ENCODE measurements around the gene TMEM222. TPM values are rescaled to one million over a fixed set of nuclear protein-coding genes. Genes with fewer than 3 reads are reported as not detected.
"Not testable (repeated sequence)": the region's sequence is repeated elsewhere in the genome, so short reads cannot be mapped to it uniquely, and the experiment has no call there.

The TMEM222 gene
- total RNA-seq, 1 experiment from 2014 or later: 38.3 TPM

- H3K4me1 Mint-ChIP-seq (ENCODE audit: insufficient read depth, unreplicated experiment): peaks cover 12% of the 10 kb centered on the region
- no peak for DNase-seq (ENCODE audit: unreplicated experiment)
- no peaks in the 10 kb centered on the region for H3K9me3 Mint-ChIP-seq (ENCODE audit: unreplicated experiment)
- ChIA-PET POLR2A (interaction anchor here (0.5 to 4.3 kb wide), 5 partner anchors 16 to 69 kb away, joined by 3 to 29 read pairs (median 4); partner anchors contain the start of gene MAP3K6), CTCF (interaction anchor here (0.6 to 12.0 kb wide), 12 partner anchors 9 to 285 kb away, joined by 3 to 225 read pairs (median 4); partner anchors contain the start of genes MAP3K6 and SYTL1)
- H3K4me3 Mint-ChIP-seq (ENCODE audit: unreplicated experiment): no peak overlapping the region
- no TSS peak for BruUV-seq (replicated peaks)
- no peaks in the 10 kb centered on the region for H3K36me3 Mint-ChIP-seq (ENCODE audit: insufficient read depth, unreplicated experiment)
- TF ChIP-seq, protein P1, sequence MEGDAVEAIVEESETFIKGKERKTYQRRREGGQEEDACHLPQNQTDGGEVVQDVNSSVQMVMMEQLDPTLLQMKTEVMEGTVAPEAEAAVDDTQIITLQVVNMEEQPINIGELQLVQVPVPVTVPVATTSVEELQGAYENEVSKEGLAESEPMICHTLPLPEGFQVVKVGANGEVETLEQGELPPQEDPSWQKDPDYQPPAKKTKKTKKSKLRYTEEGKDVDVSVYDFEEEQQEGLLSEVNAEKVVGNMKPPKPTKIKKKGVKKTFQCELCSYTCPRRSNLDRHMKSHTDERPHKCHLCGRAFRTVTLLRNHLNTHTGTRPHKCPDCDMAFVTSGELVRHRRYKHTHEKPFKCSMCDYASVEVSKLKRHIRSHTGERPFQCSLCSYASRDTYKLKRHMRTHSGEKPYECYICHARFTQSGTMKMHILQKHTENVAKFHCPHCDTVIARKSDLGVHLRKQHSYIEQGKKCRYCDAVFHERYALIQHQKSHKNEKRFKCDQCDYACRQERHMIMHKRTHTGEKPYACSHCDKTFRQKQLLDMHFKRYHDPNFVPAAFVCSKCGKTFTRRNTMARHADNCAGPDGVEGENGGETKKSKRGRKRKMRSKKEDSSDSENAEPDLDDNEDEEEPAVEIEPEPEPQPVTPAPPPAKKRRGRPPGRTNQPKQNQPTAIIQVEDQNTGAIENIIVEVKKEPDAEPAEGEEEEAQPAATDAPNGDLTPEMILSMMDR (IDR thresholded peaks at IDR 0.05; ENCODE audit: unreplicated experiment): no peak
- intact Hi-C loops (cut with micrococcal nuclease): no loop called here
- no peak overlapping the region for H3K27ac Mint-ChIP-seq (ENCODE audit: low read depth, unreplicated experiment)
- H3K27me3 Mint-ChIP-seq (ENCODE audit: insufficient read depth, unreplicated experiment): no peaks in the 10 kb centered on the region
These were observed 60.2 kb downstream of the TMEM222 start for GRCh38 chr1:27381969-27382762.

- H3K27ac Mint-ChIP-seq (ENCODE audit: low read depth, unreplicated experiment): no peak within 1 kb of the TSS
- ChIA-PET CTCF (interaction anchor here (1.1 to 12.0 kb wide), 7 partner anchors 12 to 286 kb away, joined by 4 to 225 read pairs (median 8); partner anchors contain the start of gene MAP3K6), POLR2A (interaction anchor here (0.5 to 4.3 kb wide), 4 partner anchors 17 to 39 kb away, joined by 3 to 29 read pairs (median 4); partner anchors contain the start of gene MAP3K6)
- no peaks in the 10 kb centered on the region for H3K36me3 Mint-ChIP-seq (ENCODE audit: insufficient read depth, unreplicated experiment)
- H3K4me3 Mint-ChIP-seq (ENCODE audit: unreplicated experiment): peak within 1 kb of the TSS; percentile 28
- intact Hi-C loops (cut with micrococcal nuclease): no loop called here
- TF ChIP-seq, protein P1 (IDR thresholded peaks at IDR 0.05; ENCODE audit: unreplicated experiment): no peak
- BruUV-seq (replicated peaks): no TSS peak
- no peaks in the 10 kb centered on the region for H3K27me3 Mint-ChIP-seq (ENCODE audit: insufficient read depth, unreplicated experiment)
- H3K4me1 Mint-ChIP-seq (ENCODE audit: insufficient read depth, unreplicated experiment): peaks cover 12% of the 10 kb centered on the region
- peak; percentile 69 for DNase-seq (ENCODE audit: unreplicated experiment)
- H3K9me3 Mint-ChIP-seq (ENCODE audit: unreplicated experiment): no peaks in the 10 kb centered on the region
These were observed 61.2 kb downstream of the TMEM222 start, which contains the start of gene CD164L2 for GRCh38 chr1:27383039-27383605. Gene CD164L2 (minus strand): TSS chr1:27383333. CDS start chr1:27383239, 94 bp downstream.

DNA sequence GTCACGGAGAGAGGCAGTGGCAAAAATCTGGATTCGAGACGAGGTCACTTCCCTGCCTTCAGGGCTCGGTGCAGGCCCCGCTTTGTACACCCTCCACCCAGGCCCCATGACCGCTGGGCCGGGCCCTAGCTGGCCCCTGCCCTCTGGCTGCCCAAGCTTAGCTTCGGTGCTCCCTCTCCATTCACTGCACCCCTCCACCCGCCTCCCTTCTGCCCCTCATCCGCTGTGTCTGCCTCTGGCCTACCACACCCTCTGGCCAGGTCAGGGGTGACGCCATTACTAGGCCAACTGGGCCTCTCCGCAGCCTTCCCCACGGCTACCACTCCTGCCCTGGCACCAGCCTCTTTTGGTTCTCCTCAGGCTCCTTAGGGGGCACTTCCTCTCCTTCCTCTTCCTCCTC, 61.7 kb downstream of the TMEM222 start:
- Mint-ChIP-seq H3K36me3 (ENCODE audit: insufficient read depth, unreplicated experiment) (peaks cover 3% of the 10 kb centered on the region), H3K27me3 (ENCODE audit: insufficient read depth, unreplicated experiment) (no peaks in the 10 kb centered on the region), H3K9me3 (ENCODE audit: unreplicated experiment) (no peaks in the 10 kb centered on the region), H3K27ac (ENCODE audit: low read depth, unreplicated experiment) (no peak overlapping the region), H3K4me1 (ENCODE audit: insufficient read depth, unreplicated experiment) (peaks cover 12% of the 10 kb centered on the region), H3K4me3 (ENCODE audit: unreplicated experiment) (no peak overlapping the region)
- no peak for DNase-seq (ENCODE audit: unreplicated experiment)
- POLR2A ChIA-PET: interaction anchor here (0.6 to 4.3 kb wide), 4 partner anchors 17 to 125 kb away, joined by 3 to 29 read pairs (median 4); partner anchors contain the start of gene MAP3K6
- CTCF ChIA-PET: interaction anchor here (0.7 to 12.0 kb wide), 8 partner anchors 11 to 278 kb away, joined by 3 to 225 read pairs (median 8); partner anchors contain the start of gene MAP3K6
- TF ChIP-seq, protein P1 (IDR thresholded peaks at IDR 0.05; ENCODE audit: unreplicated experiment): no peak
- intact Hi-C loops (cut with micrococcal nuclease): no loop called here
- BruUV-seq (replicated peaks): no TSS peak

DNA sequence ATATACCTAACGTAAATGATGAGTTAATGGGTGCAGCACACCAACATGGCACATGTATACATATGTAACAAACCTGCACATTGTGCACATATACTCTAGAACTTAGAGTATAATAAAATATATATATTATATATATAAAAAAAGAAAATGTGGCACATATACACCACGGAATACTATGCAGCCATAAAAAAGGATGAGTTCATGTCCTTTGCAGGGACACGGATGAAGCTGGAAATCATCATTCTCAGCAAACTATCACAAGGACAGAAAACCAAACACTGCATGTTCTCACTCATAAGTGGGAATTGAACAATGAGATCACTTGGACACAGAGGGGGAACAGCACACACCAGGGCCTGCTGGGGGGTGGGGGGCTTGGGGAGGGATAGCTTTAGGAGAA, 62.8 kb downstream of the TMEM222 start:
- CTCF ChIA-PET: interaction anchor here (0.6 to 12.0 kb wide), 5 partner anchors 10 to 259 kb away, joined by 3 to 225 read pairs (median 8); partner anchors contain the start of gene MAP3K6
- not testable (repeated sequence) for BruUV-seq (replicated peaks)

More for the DNA sequence above, 62.8 kb downstream of the TMEM222 start:
- H3K4me3 Mint-ChIP-seq (ENCODE audit: unreplicated experiment); H3K27me3 Mint-ChIP-seq (ENCODE audit: insufficient read depth, unreplicated experiment); H3K36me3 Mint-ChIP-seq (ENCODE audit: insufficient read depth, unreplicated experiment); intact Hi-C loops (cut with micrococcal nuclease); H3K9me3 Mint-ChIP-seq (ENCODE audit: unreplicated experiment); H3K27ac Mint-ChIP-seq (ENCODE audit: low read depth, unreplicated experiment); DNase-seq (ENCODE audit: unreplicated experiment); H3K4me1 Mint-ChIP-seq (ENCODE audit: insufficient read depth, unreplicated experiment): not testable (repeated sequence)
- POLR2A ChIA-PET: interaction anchor here (4.3 kb wide), 1 partner anchor 19 kb away, joined by 29 read pairs; the partner anchor contains the start of gene MAP3K6

Other genes with a start within 250 kb of the TMEM222 start
- gene SLC9A1, start 167.0 kb upstream of the TMEM222 start, total RNA-seq (2022): 70.5 and 88.8 TPM in 2 replicates
- gene WDTC1, start 87.5 kb upstream of the TMEM222 start, total RNA-seq (2022): 15.7 and 18.9 TPM in 2 replicates
- 64.8 and 81.8 TPM in 2 replicates for gene SYTL1, start 19.9 kb downstream of the TMEM222 start, total RNA-seq (2022)
- gene MAP3K6, start 44.8 kb downstream of the TMEM222 start, total RNA-seq (2022): 13.2 and 13.5 TPM in 2 replicates
- not detected in 2 replicates for gene FCN3, start 52.7 kb downstream of the TMEM222 start, total RNA-seq (2022)
- gene CD164L2, start 61.2 kb downstream of the TMEM222 start, total RNA-seq (2022): 0.23 TPM in 1 of 2 replicates, not detected in the other
- gene GPR3, start 70.5 kb downstream of the TMEM222 start, total RNA-seq (2022): 0.47 and 0.65 TPM in 2 replicates
- 131 and 154 TPM in 2 replicates for gene WASF2, start 168.0 kb downstream of the TMEM222 start, total RNA-seq (2022)